ENCODE data around the gene ROCK2.

DNA sequence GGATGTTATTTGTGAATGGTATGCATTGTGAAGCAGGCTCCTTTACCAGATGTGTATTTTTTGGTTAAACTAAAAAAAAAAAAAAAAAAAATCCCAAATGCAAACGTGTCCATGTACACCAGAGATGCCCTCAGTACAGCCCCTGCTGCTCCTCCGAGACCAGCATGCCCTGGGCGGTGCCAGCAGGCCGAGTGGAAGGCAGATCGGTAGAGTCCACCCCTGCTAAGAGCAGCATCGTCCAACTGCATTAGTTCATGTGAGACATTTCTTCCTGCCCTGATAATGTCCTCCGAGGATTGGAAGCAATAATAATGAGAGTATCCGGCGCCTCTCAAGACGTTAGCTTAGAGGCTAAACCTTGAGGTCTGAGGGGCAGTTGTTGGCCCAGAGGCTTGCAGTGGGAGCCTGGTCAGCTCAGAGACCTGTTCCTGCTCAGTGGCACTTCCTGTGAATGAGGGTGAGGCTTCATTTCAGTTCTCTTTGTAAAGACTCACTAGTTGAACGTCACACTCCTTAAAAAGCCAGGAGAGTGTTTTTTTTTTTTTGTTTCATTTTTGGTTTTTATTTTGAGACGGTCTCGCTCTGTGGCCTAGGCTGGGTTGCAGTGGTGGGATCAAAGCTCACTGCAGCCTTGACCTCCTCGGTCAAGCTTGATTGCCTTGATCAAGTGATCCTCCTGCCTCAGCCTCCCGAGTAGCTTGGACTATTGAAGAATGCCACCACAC lies 183.5 kb downstream of the ROCK2 start:
- TF ChIP-seq POLR2A (IDR thresholded peaks at IDR 0.05; ENCODE audit: low read length): no peak
- TF ChIP-seq GATA1 (IDR thresholded peaks at IDR 0.05; ENCODE audit: low read depth, low read length): no peak
